ENCODE measurements around the gene CNKSR1.
"Not testable (repeated sequence)": the region's sequence is repeated elsewhere in the genome, so short reads cannot be mapped to it uniquely, and the experiment has no call there.

Gene CNKSR1

GRCh38 chr1:26230682-26231081 is 53.4 kb downstream of the CNKSR1 start:
- DNase-seq (ENCODE audit: low read depth): not testable (repeated sequence)

- peak; percentile 94 for DNase-seq (ENCODE audit: low read depth)
Measured at GRCh38 chr1:26233903-26234643, 56.8 kb downstream of the CNKSR1 start, which contains the start of gene CEP85. Gene CEP85, plus strand, starts transcription at chr1:26234200. Its CDS starts 5,584 bp downstream, at chr1:26239784.

GRCh38 chr1:26234644-26235370 is 57.5 kb downstream of the CNKSR1 start:
- peak; percentile 9 for DNase-seq (ENCODE audit: low read depth)

- DNase-seq (ENCODE audit: low read depth): no peak
Measured at GRCh38 chr1:26237230-26237966, 60.1 kb downstream of the CNKSR1 start.
